Activated CD4-positive, alpha-beta T cell treated with anti-CD3 and anti-CD28 coated beads for 4 hours (primary cell): ENCODE data around the gene COL2A1.
"Not testable (repeated sequence)": the region's sequence is repeated elsewhere in the genome, so short reads cannot be mapped to it uniquely, and the experiment has no call there.

Source experiments
- DNase-seq, 2 donors: peaks; one replicate each; pipeline ENCODE4 v3.0.0-alpha.2; 2020

COL2A1 gene

DNA sequence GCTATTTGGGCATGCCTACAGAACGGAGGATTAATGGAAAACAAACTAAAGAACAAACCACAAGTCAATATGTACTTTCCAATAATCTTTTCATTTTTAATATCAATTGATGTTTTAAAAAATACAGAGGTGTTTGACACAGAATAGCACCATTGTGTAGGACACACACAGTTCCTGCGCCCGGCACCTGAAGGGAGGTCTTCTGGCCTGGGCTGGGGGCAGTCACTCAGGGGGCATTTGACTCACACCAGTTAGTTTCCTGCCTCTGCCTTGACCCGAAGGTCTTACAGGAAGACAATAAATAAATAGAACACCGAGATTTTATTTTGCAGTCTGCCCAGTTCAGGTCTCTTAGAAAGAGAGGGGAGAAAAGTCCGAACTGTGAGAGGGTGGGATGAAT lies 31.4 kb downstream of the COL2A1 start:
- DNase-seq, result no peak

DNA sequence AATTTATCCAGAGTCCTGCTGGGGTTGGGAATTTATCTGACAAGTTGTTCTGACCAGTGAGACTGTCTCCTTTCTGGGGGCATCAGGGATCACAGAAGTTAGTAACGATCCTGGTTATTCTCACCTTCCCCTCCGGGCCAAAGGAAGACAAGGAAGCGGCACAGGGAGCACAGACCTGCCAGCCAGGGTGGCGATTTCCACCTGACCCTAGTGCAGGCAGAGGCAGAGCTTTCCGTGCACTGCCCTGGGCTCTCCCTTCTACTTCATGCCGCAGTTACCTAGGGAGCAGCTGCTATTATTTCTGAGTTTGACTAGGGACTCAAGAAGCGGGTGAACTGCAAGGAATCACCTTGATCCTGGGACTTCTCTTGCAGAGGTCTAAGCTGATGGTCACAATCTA lies 33.4 kb downstream of the COL2A1 start:
- DNase-seq, result no peak

DNA sequence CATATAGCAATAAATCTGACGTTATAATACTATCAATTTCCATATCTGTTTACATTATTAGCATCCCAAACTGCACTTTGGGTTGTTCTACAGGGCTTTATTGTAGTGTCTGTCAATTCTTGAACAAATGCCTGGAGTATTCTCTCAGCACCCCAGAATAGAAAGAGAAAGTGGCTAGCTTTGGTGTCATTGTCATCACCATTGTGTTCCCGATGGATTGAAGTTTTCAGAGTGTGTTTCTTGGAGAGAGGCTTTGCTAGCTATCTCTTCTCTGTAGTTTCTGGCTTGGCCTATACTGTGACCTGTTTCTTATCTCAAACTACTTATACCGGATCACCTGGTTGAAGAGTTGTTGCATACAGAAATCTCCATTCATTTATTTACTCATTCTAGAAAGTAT lies 34.4 kb downstream of the COL2A1 start:
- no peak for DNase-seq

DNA sequence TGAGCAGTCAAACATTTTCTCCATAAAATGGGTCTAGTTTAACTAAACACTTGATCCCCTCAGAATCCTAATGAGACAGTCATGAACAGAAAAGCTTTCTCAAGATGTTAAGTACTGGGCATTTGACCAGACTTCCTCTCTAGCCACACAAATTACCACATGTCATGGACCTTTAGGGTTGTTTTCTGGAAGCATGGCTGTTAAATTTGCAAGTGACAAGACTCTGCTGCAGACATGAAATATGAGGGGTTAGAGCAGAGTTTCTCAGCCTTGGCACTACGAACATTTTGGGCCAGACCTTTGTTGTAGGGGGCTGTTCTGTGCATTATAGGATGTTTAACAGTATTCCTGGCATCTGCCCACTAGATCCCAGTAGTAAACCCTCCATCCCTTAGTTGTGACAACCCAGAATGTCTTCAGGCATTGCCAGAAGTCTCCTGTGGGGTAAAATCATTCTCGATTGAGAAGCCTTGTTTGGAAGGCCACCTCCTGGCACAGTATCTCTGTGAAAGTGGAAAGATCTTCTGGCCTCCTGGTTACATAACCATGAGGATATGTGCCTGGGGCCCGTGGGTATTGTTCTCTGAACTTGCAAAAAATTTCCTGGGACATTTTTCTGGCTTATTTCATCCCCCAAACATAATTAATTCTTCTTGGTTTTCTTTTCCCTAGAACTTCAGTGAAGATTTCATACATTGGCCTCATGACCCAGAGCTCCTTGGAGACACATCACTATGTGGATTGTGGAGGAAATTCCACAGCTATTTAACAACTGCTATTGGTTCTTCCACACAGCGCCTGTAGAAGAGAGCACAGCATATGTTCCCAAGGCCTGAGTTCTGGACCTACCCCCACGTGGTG lies 36.6 kb downstream of the COL2A1 start:
- no peak for DNase-seq

DNA sequence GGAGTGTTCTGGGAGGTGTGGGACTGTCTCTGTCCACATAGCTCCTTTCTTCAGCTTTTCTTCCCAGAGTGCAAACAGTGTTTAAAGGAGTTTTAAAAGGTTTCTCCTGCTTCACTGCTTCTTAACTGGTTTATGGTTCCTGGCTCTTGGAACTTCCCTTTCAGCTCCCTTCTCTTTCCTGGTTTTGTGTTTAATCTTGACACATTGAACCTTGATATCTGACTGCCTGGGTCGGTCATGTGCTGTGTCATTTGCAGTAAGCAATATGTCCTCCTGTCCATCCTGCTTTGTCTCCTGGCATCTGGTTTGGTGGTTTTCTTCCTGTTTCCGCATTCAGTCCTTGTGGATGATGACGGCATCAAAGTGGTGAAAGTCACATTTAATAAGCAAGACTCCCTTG lies 38.7 kb downstream of the COL2A1 start:
- DNase-seq, result no peak

DNA sequence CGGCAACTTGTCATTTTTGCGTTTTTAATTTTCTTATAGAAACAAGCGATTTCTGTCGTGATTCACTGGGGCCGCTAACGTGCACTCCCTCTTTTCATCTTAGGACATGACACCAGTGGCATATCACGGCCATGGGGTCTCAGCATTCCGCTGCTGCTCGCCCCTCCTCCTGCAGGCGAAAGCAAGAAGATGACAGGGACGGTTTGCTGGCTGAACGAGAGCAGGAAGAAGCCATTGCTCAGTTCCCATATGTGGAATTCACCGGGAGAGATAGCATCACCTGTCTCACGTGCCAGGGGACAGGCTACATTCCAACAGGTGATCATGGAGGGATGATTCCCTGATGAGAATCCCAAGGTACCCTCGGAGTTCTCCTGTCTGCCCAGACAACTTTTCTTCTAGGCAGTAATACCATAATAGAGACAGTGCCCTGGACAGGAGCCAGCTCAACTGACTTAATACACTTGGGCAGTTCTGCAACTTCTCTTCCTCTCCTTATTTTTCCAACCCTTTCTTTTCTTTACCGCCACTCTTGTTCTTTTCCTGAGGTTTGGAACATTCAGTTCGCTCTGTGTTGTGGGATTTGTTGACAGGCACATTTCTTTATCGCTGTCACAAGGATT lies 40.1 kb downstream of the COL2A1 start:
- no peak for DNase-seq

DNA sequence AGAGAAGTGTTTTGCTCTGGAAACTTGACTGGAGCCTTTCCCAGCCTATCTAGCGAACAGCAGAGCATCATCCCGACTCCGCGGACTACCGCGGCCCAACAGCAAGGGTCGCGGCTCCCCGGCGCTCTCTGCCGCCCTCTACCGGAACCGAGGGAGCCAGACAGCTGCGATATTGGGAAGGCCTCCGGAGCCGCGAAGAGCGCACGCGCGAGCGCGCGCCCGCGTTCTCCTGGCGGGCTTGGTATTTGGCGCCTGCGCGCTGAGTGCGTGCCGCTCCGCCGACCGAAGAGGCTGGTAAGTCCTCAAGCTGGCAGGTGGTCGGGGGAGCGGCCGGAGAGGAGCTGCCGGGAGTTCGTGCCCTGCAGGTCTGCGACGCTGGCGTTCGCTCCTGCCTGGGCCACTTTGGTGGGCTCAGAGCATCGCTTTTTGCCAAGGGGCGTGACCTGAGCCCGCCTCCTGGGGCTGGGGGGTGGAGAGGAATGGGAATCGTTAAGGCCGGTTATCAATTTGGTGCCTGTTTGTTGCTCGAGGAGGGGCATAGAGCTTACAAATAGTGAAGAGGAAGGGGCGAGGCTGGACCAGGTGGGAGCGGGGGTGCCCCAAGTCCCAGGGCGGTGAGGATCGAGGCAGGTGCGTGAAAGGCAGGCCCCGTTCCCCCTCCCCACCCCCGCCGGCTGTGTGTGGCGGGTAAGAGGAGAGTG lies 40.8 kb downstream of the COL2A1 start, which contains the start of gene TMEM106C:
TMEM106C (plus strand) TSS at position 257 of the 701 bp plus-strand sequence. CDS start 641 bp downstream, outside the sequence.
- DNase-seq, result peak; percentile 86 to 89

DNA sequence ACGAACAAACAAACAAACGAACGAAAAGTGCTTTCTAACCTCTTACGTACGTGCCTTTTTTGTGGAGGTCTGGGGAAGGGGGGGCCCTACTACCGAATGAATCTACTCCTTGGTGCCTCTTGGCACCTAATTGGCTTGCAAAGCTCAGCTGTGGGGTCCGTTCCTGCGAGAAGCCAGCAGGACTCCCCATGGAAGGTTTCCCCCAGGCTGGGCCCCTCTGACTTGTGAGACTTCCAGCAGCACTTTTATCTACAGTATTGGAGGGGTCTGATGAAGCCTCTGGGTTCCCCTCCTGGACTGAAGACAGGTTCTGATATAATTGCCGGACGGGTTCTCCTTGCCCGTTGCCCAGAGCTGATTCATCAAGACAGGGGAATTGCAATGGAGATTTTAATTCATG lies 42.1 kb downstream of the COL2A1 start:
- DNase-seq, result no peak

DNA sequence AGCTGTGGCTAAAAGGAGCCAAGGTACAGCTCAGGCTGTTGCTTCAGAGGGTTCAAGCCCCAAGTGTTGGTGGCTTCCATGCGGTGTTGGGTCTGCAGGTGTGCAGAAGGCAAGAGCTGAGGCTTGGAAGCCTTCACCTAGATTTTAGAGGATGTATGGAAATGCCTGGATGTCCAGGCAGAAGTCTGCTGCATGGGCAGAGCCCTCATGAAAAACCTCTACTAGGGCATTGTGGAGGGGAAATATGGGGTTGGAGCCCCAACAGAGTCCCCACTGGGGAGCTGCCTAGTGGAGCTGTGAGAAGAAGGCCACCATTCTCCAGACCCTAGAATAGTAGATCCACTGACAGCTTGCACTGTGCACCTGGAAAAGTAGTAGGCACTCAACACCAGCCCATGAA lies 46.6 kb downstream of the COL2A1 start:
- not testable (repeated sequence) for DNase-seq

DNA sequence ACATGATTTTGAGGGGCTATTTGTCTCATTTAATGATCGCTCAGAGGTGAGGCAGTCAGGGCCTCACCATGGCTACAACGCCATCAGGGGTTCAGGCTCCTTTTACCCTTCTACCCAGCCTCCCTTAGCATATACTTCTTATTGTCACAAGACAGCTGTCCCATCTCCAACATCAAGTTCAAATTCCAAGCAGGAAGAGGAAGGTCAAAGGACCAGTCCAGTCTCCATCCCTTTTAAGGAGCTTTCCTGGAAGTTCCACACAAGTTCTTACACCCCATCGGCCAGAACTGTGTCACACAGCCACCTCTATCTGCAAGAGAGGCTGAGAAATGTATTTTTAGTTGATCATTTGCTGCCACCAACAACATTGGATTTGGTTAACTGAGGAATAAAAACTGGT lies 49.2 kb downstream of the COL2A1 start:
- DNase-seq, result no peak

DNA sequence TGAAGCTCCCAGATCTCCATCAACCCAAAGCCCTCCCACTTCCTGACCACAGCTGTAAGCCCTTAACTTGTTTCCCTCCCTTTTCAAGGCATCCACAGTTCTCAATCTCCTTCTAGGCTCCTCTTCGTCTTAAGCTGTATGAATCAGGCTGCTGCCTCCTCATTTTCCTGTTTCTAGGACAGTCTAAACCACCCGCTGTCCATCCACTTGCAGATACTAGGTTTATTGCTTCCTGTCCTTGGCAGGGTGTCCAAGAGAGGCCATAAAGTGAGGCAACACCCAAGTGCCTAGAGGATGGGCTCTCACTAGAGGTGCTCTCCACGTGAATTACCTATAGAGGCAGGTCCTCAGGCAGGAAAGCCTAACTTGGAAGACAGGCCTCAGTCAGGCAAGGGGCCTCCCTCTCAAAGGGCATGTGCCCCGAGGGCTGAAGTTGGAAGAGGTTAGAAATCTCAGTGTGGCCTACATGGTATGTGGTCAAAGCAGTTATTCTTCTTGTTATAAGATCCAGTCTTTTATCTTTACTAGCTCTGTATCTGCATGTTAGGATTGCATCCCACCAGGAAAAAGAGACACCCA lies 49.7 kb downstream of the COL2A1 start:
- DNase-seq, result no peak

DNA sequence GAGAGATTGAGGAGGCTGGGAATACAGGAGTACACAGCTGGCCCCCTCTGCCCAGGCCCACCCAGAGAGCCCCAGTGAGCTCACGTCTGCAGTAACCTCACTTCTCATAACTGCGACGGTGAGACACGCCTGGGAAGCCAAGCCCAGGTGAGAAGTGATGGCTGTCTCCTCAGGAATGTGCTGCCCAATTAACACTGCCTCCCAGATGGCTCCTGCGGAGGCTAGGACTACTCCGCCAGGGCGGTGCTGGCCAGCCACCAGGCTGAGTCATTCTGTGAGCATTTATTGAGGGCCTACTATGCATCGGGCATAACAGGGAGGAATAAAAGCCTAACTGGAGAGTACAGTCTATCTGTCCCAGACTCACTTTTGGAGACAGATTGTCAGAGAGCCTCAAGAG lies 50.2 kb downstream of the COL2A1 start:
- no peak for DNase-seq

DNA sequence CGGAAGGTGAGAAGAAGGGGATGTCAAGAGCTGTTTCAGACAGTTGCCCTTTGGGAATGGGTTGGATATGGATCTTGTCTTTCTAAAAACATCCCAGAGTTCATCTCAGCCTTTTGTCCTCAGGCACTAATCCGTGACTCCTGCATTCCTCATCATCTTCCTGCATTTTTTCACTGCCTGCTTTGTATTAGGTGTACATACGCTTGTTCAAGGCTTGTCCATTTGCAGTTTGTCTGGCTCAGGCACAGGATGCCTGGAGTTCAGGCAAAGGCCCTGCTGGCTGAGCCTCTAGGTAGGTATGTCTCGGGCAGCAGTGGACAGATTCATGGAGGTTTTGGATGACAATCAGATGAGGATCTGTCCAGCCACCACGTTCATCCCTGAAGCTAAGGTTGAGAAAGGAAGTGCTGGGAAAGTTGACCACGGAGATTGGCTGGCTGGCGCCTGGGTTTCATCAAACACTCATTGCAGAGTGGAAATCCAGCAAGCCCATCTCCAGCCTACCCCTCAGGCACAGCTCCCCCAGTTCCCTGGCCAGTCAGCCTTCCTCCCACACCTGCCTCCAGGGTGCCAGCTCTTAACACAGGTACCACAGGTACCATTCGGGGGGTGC lies 53.3 kb downstream of the COL2A1 start:
- no peak for DNase-seq

DNA sequence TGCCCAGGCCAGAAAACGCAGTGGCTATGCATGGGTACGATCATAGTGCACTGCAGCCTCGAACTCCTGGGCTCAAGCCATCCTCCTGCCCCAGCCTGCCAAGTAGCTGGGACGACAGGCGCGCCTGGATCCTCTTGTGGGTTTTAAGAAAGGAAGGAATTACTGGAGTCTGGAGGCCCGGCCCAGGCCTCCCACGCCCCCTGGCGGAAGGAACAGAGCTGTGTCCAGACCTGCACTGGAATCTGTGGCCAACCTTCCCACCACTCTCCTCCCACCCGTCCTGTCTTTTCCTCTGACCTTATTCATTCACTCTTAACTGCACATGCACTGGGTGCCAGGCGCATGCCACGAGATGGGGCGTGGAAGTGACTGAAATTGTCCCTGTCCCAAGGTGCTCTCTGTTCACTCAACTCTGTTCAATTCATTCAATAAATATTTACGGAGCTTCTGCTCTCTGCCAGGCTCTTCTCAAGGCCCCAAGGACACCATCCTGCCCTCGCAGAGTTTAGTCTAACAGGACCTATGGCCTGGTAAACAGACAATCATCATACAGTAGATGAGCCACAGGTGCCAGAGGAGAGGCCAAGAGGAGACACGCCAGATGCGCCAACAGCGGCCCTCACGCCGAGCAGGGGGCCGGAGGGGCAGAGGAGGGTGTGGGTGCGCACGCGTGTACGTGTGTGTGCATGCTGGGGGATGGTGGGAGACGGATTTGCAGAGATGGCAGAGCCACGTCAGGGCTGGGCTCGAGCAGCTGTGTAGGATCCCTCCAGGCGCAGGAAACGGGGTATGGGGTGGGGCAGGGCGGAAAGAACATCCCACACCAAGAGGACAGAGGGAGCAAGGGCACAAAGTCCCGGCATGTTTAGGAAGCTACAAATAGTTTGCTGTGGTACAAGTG lies 54.6 kb downstream of the COL2A1 start:
- DNase-seq, result peak; percentile 27 to 51

DNA sequence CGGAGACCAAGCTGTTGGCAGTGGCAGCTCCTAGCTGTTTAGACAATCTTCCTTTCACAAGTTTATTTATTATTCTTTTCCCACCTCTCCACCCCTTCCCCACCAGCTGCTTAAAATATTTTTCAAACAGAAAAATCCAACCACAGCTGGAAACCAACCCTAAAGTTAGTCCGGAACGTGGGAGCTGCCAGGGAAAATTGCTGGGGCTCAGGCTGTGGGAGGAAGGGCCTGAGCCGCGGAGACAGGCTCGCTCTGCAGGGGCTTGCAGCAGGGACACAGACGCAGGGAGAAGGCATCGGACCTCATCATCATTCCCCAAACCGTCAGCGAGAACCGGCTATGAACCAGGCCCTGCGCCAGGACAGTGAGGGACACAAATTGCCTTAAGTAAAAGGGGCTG lies 56.9 kb downstream of the COL2A1 start:
- no peak for DNase-seq

DNA sequence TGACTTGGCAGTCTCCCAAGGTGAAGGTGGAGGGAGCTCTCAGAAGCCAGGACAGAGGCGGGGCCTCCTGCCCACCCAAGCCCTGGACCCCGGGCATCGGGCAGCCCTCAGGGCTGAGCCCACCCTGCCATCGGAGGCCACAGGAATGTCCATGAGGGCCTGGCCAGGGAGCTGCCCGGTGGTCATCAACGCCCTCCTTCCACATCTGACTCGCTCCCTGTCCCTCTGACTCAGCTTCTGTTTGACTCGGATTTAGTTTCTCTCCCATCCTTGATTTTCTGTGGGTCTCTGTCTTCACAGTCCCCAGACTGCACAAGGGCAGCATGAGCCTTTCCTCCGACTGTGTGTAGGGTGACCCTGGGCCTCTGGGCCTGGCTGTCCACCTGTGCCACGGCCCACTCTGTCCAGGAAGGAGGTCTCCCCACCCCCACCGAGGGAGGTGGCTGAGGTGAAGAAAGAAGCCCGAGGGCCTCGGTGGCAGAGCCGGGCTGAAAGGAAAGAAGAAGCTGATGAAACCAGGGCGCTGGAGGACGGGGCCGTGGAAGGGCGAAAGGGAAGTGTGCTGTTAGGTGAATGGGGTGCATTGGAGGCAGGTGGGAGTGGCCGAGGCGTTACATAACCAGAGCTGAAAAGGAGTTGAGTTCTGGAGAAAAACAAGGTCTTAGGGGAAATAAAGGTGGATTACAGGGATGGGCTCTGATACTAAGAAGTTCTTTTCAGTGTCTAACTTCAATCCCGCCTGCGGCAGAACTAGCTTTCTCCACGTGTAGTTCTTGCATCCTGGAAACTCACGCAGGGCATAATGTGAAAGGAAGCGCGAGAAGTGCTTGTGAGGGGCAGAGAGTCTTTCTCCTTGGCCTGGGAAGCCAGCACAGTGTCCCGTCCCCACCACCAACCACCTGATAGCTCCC lies 57.6 kb downstream of the COL2A1 start:
- DNase-seq, result no peak

DNA sequence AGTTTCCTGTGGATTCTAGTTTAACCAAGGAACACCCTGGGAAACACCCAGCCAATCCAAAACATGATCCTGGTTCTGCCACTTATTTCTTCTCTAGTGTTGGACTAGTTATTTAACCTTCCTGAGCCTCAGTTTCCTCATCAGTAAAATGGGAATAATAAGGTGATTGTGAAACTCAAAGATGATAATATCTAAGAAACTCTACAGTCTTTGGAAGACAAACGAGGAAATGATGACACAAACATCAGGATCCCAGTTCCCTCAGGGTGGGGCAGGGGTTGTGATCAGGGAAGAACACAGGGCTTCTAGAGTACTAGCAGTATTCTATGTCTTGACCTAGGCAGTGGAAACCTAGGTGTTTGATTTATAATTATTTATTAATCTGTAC lies 58.9 kb downstream of the COL2A1 start:
- DNase-seq, result no peak

DNA sequence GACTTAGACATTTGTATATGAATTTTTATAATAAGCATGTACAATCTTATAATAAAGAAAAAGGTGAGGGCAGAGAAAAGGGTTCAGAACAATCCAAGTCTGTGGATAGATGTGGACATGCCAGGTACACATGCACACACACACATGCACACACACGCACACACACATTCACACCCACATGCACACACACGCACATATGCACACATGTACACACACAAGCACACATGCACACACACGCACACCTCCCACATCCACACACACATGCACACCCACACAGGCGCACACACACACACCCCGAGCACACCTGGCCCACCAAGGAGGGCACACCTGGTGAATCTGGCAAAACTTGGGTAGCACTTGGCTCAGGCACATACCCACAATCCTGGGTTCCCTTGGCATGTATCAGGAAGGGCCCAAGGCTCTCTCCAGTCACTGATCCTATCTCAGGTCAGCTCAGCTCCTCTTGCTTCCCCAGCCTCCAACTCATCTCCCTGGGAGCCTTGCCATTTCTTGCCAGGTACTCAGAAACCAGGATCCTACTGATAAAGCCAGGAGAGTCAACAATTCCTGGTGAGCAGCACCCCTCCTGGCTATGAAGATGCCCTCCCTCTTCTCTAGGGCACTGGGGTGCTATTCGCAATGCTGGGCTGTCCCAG lies 59.5 kb downstream of the COL2A1 start:
- no peak for DNase-seq

DNA sequence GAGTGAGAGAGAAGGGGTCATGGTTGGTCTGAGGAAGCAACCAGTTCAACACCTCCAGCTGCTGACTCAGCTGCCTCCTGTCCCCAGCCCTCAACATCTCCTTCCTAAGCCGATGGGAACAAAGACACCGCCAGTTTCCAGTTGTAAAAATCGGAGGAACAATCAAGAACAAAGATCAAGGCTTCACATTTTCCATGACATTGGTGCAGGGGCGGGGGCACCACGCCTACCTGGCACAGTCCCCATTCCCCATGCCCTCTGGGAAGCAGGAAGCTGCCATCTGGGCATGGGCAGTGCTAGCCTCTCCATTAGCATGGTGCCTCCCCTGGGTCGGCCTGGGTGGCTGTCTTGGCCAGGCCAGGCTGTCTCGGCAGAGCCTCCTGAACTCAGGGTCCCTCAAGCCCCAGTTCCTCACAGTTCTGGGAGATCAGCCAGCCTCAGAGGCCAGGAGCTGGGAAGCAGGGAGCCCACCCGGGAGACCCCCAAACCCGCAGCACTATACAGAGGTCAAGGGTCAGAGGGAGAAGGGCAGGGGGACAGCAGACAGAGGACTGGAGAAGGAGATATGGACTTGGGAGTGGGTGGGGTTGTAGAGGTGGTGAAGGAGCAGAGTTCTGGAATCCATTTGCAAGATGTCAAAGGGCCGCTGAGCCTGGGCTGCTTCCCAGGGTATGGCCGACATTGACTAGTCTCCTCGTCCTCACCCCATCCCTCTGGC lies 60.5 kb downstream of the COL2A1 start:
- DNase-seq, result no peak
